Measurements from ENCODE around the gene SPNS2.

DNA sequence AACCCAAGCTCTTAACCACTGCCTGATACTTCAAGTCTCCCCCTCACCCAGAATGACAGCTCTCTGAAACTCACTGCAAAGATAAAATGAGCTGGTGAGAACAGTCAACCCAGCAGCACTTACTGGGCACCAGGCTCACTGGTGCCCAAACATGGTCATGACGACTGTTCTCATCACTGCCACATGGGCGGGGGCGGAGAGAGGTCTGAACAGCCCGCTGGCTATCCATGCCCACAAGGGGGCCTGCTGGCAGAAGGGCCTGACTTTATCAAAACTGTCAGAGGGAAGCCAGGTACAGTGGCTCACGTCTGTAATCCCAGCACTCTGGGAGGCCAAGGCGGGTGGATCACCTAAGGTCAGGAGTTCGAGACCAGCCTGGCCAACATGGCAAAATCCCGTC, 52.5 kb downstream of the SPNS2 start:
- no peak for TF ChIP-seq OSR1 (CRISPR knock-in tag; IDR thresholded peaks at IDR 0.05)
- no peak for TF ChIP-seq GLIS3 (CRISPR knock-in tag; IDR thresholded peaks at IDR 0.05)
- no peak for TF ChIP-seq ZC3H10 (CRISPR knock-in tag; IDR thresholded peaks at IDR 0.05)
